RKO (cell line): ENCODE data around the gene TRMT61A.

Experiments
- DNase-seq: peaks from one replicate; pipeline ENCODE4 v3.0.0-alpha.2; 2016; ENCODE audit warnings: low spot score

Gene TRMT61A

GRCh38 chr14:103528587-103529382 is at the start of gene TRMT61A:
TSS of gene TRMT61A (plus strand) at chr14:103529196. CDS start at chr14:103529979, 783 bp downstream.
- peak; percentile 89 for DNase-seq

DNA sequence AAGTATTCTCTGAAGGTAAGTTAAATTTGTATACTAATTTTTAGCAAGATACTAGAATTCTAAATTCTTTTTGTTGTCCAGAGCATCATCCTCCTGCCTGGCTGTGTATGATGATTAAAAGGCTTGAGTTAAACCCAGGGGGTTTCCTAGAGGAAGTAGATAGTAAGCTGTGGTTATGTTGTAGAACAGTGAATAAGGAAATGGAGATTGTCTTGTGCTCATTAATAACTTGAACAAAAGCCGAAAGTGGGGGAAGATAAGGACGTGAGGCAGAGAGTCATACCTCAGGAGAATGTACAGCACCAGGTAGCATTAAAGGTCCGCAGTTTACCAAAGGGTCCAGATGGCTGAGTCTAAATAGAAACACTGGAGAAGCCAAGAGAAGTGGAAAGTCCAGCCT is 48.4 kb upstream of the TRMT61A start:
- DNase-seq = no peak

DNA sequence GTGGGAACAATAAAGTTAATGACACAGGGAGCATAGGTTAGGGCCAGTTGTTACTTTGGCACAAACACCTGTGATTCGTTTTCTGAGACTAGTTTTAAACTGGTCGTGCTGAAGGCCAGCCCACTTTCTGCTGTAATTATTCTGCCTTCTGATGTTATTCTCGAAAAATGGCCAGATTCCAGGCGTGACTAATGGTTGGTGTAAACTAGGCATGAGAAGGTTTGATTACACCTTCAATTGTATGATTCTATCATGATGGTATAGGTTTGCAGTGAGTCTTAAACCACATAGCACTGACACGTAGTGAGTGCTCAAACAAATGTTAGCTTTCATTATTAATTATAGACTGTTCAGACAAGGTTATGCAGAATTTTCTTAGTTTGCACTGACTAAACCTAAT is 45.4 kb upstream of the TRMT61A start:
- DNase-seq = peak; percentile 89

- DNase-seq = no peak
Measured at GRCh38 chr14:103485504-103485903, 43.5 kb upstream of the TRMT61A start.

GRCh38 chr14:103488071-103488470 is 40.9 kb upstream of the TRMT61A start:
- no peak for DNase-seq

DNA sequence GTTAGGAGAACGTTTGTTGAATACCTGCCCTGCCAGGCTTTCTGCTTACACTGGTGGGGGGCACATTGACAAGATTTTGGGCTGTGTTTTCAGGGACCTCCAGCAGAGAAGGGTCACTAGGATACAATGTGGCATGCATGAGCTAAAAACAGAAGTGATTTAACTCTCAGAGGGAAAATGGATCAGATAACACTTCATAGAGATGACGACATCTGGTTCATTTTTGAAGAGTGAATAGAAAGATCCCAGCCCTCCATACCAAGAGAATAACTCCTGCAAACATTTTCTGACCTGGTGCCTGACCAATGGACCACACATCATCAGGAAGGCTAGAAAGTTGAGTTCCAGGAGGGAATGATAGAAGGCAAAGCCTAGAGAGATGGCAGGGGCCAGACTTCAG is 40.0 kb upstream of the TRMT61A start:
- no peak for DNase-seq

DNA sequence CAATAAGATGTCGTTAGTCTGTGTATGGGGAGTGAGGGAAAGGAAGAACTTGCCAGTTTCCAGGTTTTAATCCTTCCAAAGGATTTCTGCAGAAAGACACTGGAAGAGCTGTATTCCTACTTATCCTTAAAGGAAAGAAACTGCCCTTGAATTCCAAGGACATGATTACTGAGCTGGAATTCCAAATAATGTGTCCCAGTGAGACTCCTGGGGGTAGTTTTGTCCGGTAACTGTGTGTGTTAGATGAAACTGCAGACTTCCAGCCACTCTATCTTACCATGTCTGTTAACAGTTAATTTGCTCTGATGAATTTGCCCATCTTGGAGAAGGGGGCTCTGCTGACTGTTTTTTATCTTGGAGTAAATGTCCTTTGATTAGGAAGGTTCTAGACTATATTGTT is 39.4 kb upstream of the TRMT61A start:
- DNase-seq = no peak

GRCh38 chr14:103491691-103492090 is 37.3 kb upstream of the TRMT61A start:
- no peak for DNase-seq

- no peak for DNase-seq
Measured at GRCh38 chr14:103492156-103492925, 36.7 kb upstream of the TRMT61A start.

DNA sequence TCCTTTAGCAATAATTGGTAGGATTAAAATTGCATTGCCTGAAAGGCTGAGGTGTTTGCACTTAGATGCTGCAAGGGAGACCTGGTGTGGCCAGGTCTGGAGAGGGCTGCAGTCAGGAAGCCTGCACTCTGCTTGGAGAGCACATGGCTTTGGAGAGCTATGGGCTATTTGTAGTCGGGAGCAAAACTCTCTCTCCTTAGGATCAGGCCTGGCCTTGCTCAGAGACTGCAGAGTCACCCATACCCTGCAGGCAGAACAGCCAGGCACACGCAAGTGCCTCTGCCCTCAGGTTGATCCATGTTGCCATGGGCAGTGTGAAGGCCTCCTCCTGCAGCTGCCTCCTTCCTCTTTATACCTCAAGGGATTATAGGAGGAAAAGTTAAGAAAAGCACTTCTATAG is 33.1 kb upstream of the TRMT61A start:
- DNase-seq = no peak

DNA sequence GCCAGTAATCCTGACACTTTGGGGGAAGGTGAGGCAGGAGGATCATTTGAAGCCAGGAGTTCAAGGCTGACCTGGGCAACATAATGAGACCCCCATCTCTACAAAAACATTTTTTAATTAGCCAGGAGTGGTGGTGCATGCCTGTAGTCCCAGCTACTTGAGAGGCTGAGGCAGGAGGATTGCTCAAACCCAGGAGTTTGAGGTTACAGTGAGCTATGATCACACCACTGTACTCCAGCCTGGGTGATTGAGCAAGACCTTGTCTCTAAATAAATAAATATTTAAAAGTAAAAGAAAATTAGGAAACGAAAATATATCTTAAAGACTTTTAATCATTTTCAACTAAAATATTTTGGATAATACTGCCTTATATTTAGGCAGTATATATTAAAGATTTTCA is 32.2 kb upstream of the TRMT61A start:
- DNase-seq = no peak

DNA sequence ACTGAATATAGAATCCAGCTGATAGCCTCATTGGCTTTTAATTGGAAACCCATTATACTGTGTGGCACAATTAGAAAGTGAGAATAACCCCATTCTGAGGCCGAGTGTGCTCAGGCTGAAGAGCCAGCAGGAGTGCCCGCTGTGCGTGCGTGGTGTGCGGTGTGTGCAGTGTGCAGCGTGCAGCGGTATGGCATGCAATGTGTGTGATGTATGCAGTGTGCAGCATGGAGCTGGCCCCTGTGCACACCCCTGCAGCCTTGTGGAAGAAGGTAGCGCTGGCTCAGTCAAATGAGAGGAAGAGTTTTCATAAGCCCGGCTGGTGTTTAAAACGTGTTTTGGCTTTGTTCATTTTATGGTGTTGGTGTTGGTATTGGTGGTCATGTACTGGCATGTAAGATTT is 29.3 kb upstream of the TRMT61A start:
- DNase-seq = no peak

DNA sequence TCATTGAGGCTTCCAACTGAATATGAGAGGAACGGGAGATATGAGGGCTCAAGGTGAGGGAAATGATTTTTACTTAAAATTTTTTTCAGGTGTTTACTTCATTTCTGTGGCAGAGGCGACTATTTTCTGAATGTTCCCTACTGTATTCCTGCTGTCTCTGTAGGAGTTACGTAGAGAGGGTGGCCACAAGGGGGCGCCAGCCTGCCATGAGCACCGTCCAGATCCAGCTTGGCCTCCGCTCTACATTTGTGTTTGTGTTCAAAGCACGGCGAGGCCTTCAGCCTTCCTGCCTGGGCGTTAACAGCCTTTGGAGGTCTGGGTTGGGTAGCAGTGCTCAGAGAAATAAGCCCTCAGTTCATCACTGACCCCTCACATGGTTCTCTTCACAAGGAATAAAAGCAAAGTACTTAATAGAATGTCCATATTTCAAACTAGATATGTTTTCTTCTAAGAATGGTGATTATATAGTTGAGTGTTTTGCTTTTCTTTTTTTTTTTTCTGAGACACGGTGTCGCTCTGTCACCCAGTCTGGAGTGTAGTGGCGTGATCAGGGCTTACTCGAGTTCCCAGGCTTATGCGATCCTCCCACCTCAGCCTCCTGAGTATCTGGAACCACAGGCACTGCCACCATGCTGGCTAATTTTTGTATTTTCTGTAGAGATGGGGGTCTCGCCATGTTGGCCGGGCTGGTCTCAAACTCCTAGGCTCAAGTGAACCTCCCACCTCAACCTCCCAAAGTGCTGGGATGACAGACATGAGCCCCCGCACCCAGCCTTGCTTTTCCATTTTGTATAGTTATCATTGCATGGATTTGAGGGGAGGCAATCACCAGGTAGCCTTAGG is 28.6 kb upstream of the TRMT61A start:
- DNase-seq = peak; percentile 76

GRCh38 chr14:103501041-103501870 is 27.7 kb upstream of the TRMT61A start:
- DNase-seq = no peak

GRCh38 chr14:103501921-103502669 is 26.9 kb upstream of the TRMT61A start:
- no peak for DNase-seq

DNA sequence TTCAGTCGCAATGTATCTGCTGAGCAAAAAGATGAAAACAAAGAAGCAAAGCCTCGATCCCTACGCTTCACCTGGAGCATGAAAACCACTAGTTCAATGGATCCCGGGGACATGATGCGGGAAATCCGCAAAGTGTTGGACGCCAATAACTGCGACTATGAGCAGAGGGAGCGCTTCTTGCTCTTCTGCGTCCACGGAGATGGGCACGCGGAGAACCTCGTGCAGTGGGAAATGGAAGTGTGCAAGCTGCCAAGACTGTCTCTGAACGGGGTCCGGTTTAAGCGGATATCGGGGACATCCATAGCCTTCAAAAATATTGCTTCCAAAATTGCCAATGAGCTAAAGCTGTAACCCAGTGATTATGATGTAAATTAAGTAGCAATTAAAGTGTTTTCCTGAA is 26.1 kb upstream of the TRMT61A start:
- no peak for DNase-seq

GRCh38 chr14:103503296-103503695 is 25.7 kb upstream of the TRMT61A start:
- no peak for DNase-seq

- DNase-seq = no peak
Measured at GRCh38 chr14:103504991-103505565, 23.9 kb upstream of the TRMT61A start.

GRCh38 chr14:103507751-103508150 is 21.2 kb upstream of the TRMT61A start:
- no peak for DNase-seq

GRCh38 chr14:103508521-103509329 is 20.3 kb upstream of the TRMT61A start:
- DNase-seq = no peak
